Hematopoietic multipotent progenitor cell treated with erythropoietin and hydrocortisone succinate and interleukin-3 and kit ligand, for 17 days (in vitro differentiated cells): ENCODE data around the gene BRD1.
"Not testable (repeated sequence)": the region's sequence is repeated elsewhere in the genome, so short reads cannot be mapped to it uniquely, and the experiment has no call there.

Experiments
- DNase-seq: peaks from one replicate; pipeline ENCODE4 v3.0.0-alpha.2; 2015; ENCODE audit warnings: low spot score

Gene BRD1

DNA sequence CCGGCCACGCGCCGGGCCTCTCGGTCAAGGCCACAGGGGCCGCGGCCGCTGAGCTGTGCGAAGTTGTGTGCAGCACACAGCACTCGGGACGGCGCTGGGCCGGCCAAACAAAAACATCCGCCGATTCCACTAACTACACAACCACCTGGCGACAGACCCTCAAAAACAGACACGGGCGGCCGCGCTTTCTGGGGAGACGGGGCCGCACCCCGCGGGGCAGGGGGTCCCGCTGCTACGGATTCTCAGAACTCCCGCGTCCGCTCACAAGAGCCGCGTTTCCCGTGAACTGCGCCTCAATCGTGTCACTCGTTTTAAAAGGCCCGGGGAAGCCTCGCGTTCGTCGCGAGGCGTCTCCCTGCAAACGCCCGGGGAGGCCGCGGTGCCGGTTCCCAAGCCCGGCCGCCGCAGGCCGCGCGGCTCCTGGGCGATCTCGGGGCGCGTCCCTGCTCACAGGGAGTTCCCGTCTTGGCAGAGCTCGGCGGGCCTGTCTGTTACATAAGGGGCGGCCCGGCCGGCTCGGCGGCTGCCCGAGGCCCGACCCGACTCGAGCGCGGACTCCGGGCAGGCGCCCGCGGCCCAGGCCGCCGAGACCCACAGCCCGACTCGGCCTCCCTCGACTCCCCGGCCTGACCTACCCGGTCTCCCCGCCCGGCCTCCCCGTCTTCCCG is 936 bp downstream of the BRD1 start:
- DNase-seq: peak; percentile 40

DNA sequence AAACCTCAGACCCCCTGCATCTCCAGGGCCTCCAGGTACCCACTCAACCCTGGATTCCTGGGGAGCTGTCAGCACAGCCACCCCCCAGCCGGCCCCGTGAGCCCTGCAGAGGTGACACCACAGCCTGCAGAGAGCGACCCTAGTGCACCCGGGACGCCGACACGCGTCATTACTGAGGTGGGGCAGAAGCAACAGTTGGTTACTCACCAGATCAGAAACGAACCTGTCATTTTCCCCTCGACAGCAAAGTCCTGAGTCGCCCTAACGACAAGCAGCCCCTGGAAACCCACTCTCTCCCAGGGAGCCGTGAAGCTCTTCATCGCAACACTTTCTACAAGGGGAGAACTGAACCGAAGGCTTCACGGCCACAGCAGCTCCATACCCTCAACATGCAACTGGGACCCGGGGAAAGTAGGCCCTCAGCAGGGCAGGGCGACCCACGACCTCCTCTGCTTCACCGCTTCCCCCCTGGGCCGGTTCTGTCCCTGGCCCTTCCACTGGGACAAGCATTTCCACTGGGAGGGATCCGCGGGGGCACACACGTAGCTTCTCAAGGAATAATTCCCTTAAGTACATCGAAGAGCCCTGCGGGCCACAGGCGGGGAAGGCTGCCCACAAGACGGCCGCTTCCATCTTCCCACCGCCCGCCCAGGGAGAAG is 1.6 kb downstream of the BRD1 start:
- peak; percentile 22 for DNase-seq

DNA sequence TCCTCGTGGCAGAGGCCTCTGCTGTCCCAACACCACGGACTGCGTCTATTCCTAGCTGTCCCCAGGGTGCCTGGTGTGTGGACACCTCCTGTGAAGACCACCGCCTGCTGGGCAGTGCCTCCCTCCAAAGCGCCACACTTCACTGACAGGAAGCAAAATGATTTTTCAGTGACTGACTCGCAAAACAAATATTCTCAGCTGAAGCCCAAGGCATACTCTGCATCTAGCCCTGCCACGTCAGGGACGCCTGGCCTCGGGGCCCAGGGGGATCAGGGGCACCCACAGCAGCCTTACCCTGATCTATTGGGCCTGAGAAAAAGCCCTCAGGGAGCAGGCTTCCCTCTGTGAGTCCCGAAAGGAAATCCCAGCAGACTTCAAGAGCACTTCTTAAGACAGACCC is 2.2 kb downstream of the BRD1 start:
- DNase-seq: no peak

DNA sequence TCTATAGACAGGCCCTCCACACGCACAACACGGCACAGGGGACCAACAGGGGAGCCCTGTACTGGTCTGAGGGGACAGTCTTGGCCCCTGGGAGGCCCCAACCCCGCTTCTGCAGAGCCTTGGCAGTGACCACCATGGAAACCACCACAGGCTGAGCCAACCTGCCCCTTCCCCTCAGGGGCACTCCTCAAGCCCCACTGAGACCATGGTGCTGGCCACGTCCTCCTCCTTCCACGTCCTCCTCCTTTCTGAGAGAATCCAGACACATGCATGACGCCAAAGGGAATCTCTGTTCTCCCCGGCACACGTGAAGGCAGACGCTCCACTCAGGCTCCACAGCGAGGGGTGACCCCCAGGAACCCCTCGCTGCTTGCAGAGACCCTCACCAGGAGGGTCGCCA is 2.7 kb downstream of the BRD1 start:
- DNase-seq: no peak

DNA sequence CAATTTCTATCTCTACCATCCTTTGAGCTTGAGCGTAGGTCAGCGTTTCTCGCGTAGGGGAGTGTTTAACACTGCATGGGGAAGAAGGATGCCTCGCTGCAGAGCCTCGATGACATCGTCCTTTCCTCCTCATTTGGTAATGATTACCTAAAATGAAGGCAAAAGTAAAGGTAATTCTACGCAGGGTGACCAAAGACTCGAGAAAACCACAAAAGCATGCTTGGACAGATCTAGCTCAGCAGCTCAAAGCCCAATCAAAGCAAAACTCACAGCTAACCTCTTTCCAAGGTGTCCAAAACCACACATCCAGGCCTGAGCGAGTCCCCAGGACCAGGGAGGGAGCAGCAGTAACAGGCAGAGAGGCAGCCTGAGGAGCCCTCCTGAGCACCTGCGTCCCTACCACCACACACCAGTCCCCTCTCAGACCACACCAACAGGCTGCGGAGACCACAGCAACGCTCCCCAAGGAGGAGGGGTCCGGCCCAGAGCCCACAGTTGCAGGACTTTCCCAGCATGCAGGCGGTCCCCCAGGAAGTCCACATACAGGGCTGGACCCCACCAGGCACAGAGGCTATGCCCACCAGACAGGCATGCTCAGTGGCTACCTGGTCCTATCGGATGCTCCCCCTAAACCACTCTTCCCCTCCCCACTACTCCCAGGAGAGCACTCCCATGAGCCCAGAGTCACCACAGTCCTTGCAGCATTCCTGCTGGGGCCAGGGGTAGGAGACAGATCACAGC is 3.3 kb downstream of the BRD1 start:
- no peak for DNase-seq

DNA sequence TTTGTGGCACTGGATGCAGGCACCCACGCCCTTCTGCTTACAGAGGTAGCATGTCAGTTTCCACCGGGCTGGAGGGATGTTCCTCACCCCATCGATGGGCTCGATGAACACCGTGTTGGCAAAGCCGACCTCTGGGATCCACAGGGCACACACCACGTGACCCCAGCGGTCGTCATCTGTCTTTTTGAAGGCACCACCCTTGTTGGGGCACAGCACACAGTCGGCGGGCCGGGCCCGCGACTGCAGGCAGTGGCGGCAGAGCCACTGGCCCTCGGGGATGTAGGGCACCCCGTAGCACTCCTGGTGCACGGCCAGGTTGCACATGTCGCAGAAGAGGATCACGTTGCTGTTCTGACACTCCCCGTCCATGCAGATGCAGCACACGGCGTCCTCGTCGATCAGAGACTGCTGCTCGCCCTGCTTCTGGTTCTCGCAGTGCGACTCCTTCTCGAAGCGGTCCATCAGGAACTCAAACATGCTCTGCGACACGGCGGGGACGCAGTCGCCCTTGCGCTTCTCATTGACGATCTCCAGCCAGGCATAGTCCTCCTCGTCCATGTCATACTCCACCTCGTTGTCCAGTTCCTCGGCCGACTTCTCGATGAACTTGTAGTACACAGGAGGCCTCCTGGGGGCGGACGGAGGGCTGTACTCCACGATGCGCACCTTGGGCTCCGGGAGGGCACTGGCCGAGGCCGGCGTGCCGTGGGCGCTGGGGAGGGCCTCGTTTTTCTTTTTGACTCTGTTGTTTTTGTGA is 4.2 kb downstream of the BRD1 start:
- no peak for DNase-seq

DNA sequence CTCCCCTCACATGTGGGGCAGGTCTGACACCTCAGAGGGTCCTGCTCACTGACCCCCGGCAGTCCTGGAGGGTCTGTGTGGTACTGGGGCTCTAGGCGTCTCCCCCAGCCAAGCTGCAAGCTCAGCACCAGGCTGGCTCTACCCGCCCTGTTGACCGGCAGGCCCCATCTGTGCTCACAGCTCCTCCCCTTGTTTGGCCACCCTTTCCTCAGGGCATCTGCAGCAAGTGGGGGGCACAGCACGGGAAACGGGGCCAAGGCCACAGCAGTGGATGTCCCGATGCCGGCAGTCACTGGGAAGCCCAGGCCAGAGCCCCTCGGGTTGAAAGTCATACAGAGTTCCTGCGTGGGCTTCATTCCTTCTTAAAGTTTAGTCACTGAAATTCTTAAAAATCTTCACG is 5.9 kb downstream of the BRD1 start:
- DNase-seq: not testable (repeated sequence)

DNA sequence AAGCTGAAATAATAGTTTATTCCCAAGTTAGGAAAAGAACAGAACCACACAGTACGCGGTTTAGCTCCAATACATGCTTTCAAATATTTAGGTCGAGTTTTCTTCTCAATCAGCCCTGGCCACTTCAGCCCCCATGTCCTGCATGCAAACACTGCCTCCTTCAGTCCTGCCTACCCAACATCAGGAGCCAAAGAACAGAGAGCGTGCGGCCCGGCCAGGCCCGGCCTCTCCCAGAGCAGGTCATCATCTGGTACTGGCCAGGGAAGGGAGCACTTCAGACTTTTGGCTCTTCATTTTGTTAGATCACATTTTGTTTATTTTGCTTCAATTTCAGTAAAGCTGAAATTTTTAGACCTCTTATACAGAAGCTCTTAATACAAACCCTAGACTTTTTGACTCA is 6.7 kb downstream of the BRD1 start:
- DNase-seq: no peak

DNA sequence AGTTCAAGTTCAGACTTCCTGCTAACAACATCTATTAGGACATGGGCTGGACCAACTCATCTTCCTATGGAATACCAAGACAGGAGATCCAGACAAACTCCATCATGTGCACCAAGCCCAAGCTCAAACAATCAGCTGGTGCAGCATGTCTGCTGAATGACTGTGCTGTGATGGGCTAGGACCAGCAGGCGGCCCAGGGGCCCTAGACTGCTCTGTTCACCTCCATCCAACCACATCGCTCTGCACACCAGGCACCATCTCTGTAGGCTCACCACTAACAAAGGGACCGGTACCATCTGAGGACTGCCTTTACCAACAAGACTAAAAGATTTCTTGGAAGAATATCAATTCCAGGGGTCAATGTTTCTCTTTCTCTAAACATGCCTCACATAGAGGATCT is 10.3 kb downstream of the BRD1 start:
- no peak for DNase-seq

DNA sequence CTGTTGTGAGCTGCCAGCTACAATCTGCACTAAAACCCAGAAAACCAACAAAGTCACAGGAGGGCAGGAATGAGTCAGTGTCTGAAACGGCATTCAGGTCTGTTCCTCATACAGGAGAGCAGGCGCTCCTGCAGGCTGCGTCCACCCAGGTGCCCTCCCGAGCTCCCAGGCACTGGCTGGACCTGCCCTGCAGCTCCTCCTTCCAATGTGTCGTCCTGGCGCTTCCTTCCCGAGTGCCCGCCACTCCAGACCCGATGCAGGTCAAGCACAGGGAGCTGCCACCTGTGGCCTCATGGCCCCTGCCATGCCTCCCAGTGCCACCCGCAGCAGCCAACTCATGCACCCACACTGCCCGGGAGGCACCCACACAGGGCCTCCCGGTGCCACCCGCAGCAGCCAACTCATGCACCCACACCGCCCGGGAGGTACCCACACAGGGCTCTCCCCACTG is 12.0 kb downstream of the BRD1 start:
- DNase-seq: no peak

DNA sequence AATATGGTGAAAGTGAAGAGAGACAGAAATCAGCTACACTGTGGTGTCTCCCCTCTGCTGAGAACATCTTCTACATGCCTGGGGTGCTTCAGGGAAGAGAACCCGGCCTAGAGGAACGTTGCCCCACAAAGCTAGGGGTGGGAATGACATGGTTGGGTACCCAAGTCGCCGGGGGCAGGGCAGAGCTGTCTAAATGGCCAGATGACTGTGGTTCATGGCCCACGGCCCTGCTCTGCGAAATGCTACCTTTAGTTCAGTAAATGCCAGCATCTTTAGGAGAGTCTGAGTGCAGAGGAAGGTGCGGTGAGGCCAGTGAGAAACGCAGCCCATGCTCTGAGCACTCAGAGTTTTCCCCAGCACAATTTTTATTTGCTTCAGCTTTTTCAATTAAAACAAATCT is 12.8 kb downstream of the BRD1 start:
- DNase-seq: no peak

DNA sequence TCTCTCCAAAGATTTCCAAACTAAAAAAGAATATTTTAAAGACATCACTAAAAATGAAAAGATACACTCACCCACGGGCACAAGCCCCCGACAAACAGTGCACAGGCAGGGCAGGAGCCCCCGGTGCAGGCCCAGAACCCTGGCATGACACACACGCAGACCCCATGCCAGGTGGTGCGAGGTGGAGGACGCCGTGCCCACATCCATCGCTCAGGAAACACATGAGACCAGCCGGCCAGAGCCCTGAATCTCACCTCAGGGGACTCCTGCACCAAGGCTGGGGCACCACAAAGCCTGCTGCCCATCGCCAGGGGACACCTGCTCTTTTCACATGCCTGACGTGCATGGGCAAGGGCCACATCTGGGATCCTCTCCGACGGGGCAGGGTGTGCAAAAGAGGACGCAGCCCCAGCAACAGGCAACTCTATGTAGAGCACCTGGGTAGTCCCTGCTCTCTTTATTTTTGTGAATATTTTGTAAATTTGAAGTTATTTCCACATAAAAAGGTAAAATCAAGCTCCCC is 13.4 kb downstream of the BRD1 start:
- no peak for DNase-seq

DNA sequence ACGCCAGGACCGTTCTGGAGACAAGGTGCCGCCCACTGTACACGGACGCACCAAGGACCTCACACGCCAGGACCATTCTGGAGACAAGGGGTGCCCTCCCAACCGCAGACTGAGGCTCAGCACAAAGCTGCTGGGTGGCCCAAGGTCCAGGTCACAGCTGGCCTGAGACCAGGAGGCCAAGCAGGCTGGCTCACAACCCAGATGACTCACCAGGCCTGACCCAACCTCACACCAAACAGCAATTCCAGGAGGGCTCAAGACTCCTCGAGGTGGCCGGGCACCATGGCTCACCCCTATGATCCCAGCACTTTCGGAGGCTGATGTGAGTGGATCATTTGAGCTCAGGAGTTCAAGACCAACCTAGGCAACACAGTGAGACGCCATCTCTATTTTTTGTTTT is 14.8 kb downstream of the BRD1 start:
- no peak for DNase-seq

DNA sequence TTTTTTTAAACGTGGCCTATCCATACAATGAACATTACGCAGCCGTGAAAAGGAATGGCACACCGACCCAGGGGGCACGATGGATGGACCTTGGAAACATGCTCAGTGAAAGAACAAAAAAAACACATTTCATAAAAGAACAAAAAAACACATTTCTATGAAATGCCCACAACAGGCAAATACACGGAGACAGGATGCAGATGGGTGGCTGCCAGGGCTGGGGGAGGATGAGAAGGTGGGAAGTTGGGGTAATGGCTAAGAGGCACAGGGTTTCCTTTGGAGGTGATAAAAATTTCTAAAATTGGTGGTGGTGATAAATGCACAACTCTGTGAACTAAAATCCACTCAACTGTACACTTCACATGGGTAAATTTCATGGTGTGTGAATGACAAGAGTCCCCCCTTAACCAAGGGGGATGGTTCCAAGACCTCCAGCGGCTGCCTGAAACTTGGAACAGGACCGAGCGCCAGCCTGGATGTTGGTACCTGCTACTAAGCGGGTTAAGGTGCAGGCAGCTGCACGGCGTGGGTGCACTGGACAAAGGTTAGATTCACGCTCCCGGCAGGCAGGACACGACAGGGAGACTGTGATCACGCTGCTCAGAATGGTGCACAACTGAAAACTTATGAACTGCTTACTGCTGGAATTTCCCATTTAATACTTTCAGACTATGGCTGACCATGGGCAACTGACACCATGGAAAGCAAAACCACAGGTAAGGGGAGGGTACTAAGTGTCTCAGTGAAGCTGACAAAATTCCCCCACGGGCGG is 16.5 kb downstream of the BRD1 start:
- no peak for DNase-seq

DNA sequence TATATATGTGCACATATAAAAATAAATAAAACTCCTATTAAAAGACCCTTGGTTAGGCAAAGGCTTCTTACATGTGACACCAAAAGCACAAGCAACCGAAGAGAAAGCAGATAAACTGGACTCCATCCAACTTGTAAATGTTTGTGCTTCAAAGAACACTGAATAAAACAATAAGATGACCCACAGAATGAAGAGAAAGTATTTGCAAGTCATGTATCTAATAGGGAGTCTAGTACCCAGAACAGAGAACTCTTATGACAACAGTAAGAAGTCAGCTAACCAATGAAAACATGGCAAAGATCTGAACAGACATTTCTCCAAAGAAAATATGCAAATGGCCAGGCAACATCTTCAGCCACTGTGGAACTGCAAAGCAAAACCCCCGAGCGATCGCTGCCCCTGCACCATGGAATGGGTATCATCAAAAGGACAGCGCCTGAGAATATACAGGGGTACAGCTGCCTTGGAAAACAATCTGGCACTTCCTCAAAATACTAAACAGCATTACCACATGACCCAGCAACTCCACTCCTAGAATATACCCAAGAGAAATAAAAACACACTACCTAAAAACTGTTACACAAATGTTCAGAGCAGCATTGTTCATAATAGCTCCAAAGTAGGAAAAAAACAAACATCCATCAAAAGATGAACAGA is 17.2 kb downstream of the BRD1 start:
- DNase-seq: no peak

DNA sequence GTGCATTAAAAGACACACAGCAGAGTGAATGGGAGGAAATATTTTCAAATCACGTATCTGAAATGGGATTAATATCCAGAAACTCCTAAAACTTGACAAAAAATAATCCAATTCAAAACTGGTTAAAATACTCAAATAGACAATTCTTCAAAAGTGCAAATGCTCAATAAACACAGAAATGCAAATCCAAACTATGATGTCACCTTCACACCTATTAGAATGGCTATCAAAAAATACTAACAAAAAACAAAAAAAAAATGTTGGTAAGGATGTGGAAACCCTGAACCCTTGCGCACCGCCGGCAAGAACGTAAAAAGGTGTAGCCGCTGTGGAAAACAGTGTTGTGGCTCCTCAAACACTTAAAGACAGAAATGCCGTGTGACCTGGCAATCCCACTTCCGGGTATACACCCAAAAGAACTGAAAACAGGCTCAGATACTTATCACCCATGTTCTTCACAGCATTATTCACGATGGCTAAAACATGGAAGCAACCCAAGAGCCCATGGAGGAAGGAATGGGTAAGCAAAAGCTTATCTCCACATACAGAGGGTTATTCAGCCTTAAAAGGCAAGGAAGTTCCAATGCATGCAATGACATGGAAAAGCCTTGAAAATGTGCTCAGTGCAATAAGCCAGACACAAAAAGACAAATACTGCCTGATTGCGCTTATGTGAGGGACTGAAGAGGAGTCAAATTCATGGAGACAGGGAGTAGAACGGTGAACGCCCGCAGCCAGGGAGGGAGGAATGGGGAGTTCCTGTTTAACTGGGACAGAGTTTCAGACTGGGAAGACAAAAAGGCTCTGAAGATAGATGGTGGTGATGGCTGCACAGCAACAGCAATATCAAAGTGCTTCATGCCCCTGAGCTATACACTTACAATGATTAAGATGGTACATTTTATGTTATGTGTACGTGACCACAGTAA is 19.6 kb downstream of the BRD1 start:
- peak; percentile 56 for DNase-seq

DNA sequence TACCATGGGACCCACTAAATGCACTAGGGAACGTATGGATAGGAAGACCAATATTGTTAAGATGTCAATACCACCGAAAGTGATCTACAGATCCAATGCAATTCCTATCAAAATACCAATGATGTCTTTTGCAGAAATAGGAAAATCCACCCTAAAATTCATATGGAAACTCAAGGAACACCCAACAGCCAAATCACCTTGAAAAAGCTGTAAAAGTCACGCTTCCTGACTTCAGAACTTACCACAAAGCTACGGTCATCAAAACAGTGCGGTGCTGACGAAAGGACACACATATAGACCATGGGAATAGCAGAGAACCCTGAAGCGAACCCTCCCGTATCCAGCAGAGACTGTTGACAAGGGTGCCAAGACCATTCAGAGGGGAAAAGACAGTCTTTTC is 20.5 kb downstream of the BRD1 start:
- DNase-seq: no peak

DNA sequence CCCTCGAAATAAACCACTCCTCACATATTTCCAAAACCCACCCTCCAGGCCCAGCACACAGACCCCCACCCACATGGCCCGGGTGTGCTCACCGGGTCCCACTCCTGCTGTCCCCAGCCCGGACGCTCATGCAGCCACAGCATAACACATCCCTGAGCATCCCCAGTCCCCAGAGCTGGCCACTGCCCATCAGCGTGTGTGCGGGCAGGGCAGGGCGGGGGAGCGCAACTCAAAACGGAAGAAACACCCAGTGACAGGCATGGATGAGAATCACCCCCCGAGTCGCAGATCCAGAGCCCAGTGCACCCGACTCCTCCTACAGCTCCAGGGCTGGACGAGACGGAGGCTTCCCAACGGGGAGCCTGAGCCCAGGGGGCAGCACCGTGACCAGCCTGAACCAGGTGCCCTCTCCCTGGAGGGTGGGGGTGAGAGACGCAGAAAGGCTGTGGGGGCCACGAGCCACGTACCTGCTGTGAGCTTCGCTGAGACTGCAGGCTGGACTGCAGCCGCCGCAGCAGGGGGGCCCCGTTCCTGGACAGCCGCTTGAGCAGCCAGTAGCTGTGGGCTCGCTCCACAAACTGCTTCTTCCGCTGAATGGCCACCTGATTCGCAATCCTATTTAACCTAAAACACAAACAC is 23.8 kb downstream of the BRD1 start:
- no peak for DNase-seq

DNA sequence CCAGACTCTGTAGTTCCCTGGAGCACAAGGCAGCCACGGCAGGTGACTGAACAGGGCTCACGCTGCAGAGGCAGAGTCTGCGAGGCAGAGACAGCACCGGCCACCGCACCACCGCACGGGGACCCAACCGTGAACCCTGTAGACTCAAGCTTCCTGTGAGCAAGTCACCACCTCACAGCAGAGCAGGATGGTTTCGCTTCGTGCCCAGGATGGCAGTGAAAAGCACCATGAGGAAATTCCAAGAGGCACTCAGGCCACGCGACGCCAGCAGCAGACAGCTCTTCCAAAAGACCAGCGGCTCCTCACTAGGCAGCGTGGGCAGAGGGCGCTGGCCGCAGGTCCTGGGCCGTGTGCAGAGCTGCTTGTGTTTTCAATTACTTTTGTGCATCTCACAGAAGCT is 24.5 kb downstream of the BRD1 start:
- no peak for DNase-seq
